GM23338 (cell line): Measurements from ENCODE around the gene MRM2. TPM values are rescaled to one million over a fixed set of nuclear protein-coding genes. Genes with fewer than 3 reads are reported as not detected.

Source experiments
- ATAC-seq: fragments of 200-7000 bp; cut with Tn5 transposase; 3 replicates; pipeline ENCODE4 v1.9.1; 2020
- DNase-seq: peaks from one replicate; pipeline ENCODE4 v3.0.0-alpha.2; 2015; ENCODE audit warnings: low spot score
- H2AFZ ChIP-seq: fragments of 200-600 bp; sonication (generic); 2 replicates; pipeline ENCODE4 v1.8.0; 2016; ENCODE audit warnings: antibody characterized with exemption, mild to moderate bottlenecking, moderate library complexity
- H3F3A ChIP-seq: fragments of 200-600 bp; sonication (generic); replicated peaks from 2 replicates; pipeline ENCODE4 v1.8.0; 2017; ENCODE audit warnings: antibody characterized with exemption, mixed run types, low read depth
- H3K27ac ChIP-seq: fragments of 200-600 bp; sonication (generic); 2 replicates; pipeline ENCODE4 v1.6.1; 2016; ENCODE audit warnings: low read depth
- H3K27me3 ChIP-seq: fragments of 200-600 bp; sonication (generic); 2 replicates; pipeline ENCODE4 v1.8.0; 2016; ENCODE audit warnings: mild to moderate bottlenecking, mixed run types, moderate library complexity; ENCODE audit not compliant: insufficient read depth
- H3K36me3 ChIP-seq: fragments of 200-600 bp; sonication (generic); 2 replicates; pipeline ENCODE4 v1.8.0; 2016; ENCODE audit warnings: mild to moderate bottlenecking; ENCODE audit not compliant: insufficient read depth
- H3K4me1 ChIP-seq: fragments of 200-600 bp; sonication (generic); 2 replicates; pipeline ENCODE4 v1.8.0; 2016; ENCODE audit warnings: mild to moderate bottlenecking, moderate library complexity; ENCODE audit not compliant: insufficient read depth
- H3K4me2 ChIP-seq: fragments of 200-600 bp; sonication (generic); 2 replicates; pipeline ENCODE4 v1.7.1; 2017; ENCODE audit warnings: mixed run types
- H3K4me3 ChIP-seq: fragments of 200-600 bp; sonication (generic); 2 replicates; pipeline ENCODE4 v1.6.1; 2016; ENCODE audit warnings: mixed run types
- H3K79me2 ChIP-seq: fragments of 200-600 bp; sonication (generic); replicated peaks from 2 replicates; pipeline ENCODE4 v1.8.0; 2017; ENCODE audit warnings: mild to moderate bottlenecking; ENCODE audit not compliant: insufficient read depth
- H3K9me2 ChIP-seq: fragments of 200-600 bp; sonication (generic); 2 replicates; pipeline ENCODE4 v1.8.0; 2017; ENCODE audit not compliant: insufficient read depth
- H4K20me1 ChIP-seq: fragments of 200-600 bp; sonication (generic); replicated peaks from 2 replicates; pipeline ENCODE4 v1.8.0; 2017; ENCODE audit warnings: mild to moderate bottlenecking; ENCODE audit not compliant: insufficient read depth
- H3K27ac Mint-ChIP-seq: 2 replicates; pipeline ENCODE4 v1.8.0; 2020; ENCODE audit warnings: inconsistent platforms, mild to moderate bottlenecking, moderate library complexity, mixed read lengths
- H3K27me3 Mint-ChIP-seq: 3 replicates; pipeline ENCODE4 v1.8.0; 2022; ENCODE audit warnings: low read depth, mild to moderate bottlenecking, moderate library complexity, mixed read lengths, inconsistent platforms; ENCODE audit not compliant: insufficient read depth, poor library complexity
- H3K36me3 Mint-ChIP-seq: 3 replicates; pipeline ENCODE4 v1.8.0; 2021; ENCODE audit warnings: low read depth, mild to moderate bottlenecking, inconsistent platforms, moderate library complexity, mixed read lengths
- H3K4me1 Mint-ChIP-seq: 3 replicates; pipeline ENCODE4 v1.8.0; 2020; ENCODE audit warnings: mild to moderate bottlenecking, inconsistent platforms, mixed read lengths
- H3K4me3 Mint-ChIP-seq: 3 replicates; pipeline ENCODE4 v1.8.0; 2021; ENCODE audit warnings: moderate library complexity, mild to moderate bottlenecking, inconsistent platforms, mixed read lengths
- H3K9me3 Mint-ChIP-seq: 3 replicates; pipeline ENCODE4 v1.8.0; 2020; ENCODE audit warnings: moderate library complexity, mild to moderate bottlenecking, inconsistent platforms, mixed read lengths
- CREB1 ChIP-seq: fragments of 250-450 bp; sonication (Bioruptor Pico); IDR thresholded peaks from 2 replicates; pipeline ENCODE4 v1.5.0; 2020; ENCODE audit warnings: low read depth, mild to moderate bottlenecking, moderate library complexity
- CTCF ChIP-seq, 2 experiments: fragments of 200-600 bp in 1 of 2; sonication (generic) in 1 of 2; conservative IDR thresholded peaks; 2 replicates each; pipeline versions ENCODE4 v1.5.1 to v1.6.1; 2016 to 2017; ENCODE audit warnings: antibody characterized with exemption in 2 of 2, low read depth in 2 of 2, mild to moderate bottlenecking in 2 of 2, moderate library complexity in 1 of 2
- ETS1 ChIP-seq: IDR thresholded peaks from 2 replicates; pipeline ENCODE4 v1.6.1; 2016; ENCODE audit warnings: antibody characterized with exemption
- EZH2 ChIP-seq: fragments of 200-600 bp; sonication (generic); IDR thresholded peaks from one replicate; pipeline ENCODE4 v1.8.0; 2017; ENCODE audit warnings: antibody characterized with exemption, mild to moderate bottlenecking, low read depth; ENCODE audit not compliant: unreplicated experiment
- EZH2phosphoT487 ChIP-seq: fragments of 200-600 bp; sonication (generic); IDR thresholded peaks from one replicate; pipeline ENCODE4 v1.8.1; 2018; ENCODE audit warnings: antibody characterized with exemption; ENCODE audit not compliant: unreplicated experiment
- NANOG ChIP-seq: IDR thresholded peaks from 2 replicates; pipeline ENCODE4 v1.6.1; 2016; ENCODE audit warnings: antibody characterized with exemption, borderline replicate concordance
- POLR2AphosphoS5 ChIP-seq: IDR thresholded peaks from 2 replicates; pipeline ENCODE4 v1.6.1; 2016; ENCODE audit warnings: antibody characterized with exemption, low read depth
- REST ChIP-seq: IDR thresholded peaks from one replicate; pipeline ENCODE4 v1.6.1; 2018; ENCODE audit warnings: antibody characterized with exemption; ENCODE audit not compliant: unreplicated experiment
- STAT1 ChIP-seq: IDR thresholded peaks from one replicate; pipeline ENCODE4 v1.6.1; 2016; ENCODE audit warnings: antibody characterized with exemption; ENCODE audit not compliant: unreplicated experiment
- ZNF114 ChIP-seq: fragments of 250-450 bp; sonication (Bioruptor Pico); IDR thresholded peaks from 2 replicates; pipeline ENCODE4 v1.5.0; 2020; ENCODE audit warnings: mild to moderate bottlenecking, moderate library complexity
- ZNF462 ChIP-seq: fragments of 250-450 bp; sonication (Bioruptor Pico); IDR thresholded peaks from 2 replicates; pipeline ENCODE4 v1.5.0; 2020; ENCODE audit warnings: mild to moderate bottlenecking, moderate library complexity
- polyA plus RNA-seq: library from polyadenylated mRNA; unstranded; fragments of >200 nt; fragmentation: Nextera tagmentation; extraction: Ambion mirVana; gene quantifications from 2 replicates; pipeline ENCODE4 v1.2.1, GENCODE V29; 2016
- total RNA-seq: library from RNA; depleted of rRNA; stranded (reverse); fragments of >200 nt; shearing (Covaris generic); gene quantifications from 2 replicates; pipeline ENCODE4 v1.2.3, GENCODE V29; 2014

MRM2 gene
- total and polyA plus RNA-seq, 2 experiments from 2014 or later: 30.0 to 37.8 TPM

- 0 out of 2 replicates have a peak, but pooled peaks cover 6% of the 10 kb centered on the region for H4K20me1 ChIP-seq
- H3K9me3 Mint-ChIP-seq: peaks cover 8% of the 10 kb centered on the region; the same call in 2 of the 3 replicates
- TF ChIP-seq EZH2phosphoT487: no peak
- no peak for TF ChIP-seq REST
- TF ChIP-seq EZH2: no peak
- TF ChIP-seq NANOG: no peak
- no peak for TF ChIP-seq CTCF (conservative IDR thresholded peaks at IDR 0.05; ENCODE audit: low read depth in 2 of 2)
- TF ChIP-seq ZNF462 (CRISPR knock-in tag): no peak
- no peak for TF ChIP-seq POLR2AphosphoS5
- TF ChIP-seq STAT1: no peak
- no peak for TF ChIP-seq ZNF114 (CRISPR knock-in tag)
- no peak for TF ChIP-seq CREB1
- TF ChIP-seq ETS1: no peak
- no peak overlapping the region for H3K27ac Mint-ChIP-seq
- peaks cover 11% of the 10 kb centered on the region for H3K36me3 ChIP-seq
- H3K79me2 ChIP-seq: peaks cover 14% of the 10 kb centered on the region; the same call in 1 of the 2 replicates
- H3K4me2 ChIP-seq: no peak overlapping the region
- no peak overlapping the region for H3K27ac ChIP-seq
- ATAC-seq (no peak), DNase-seq (no peak)
- H3F3A ChIP-seq: no peaks in the 10 kb centered on the region
- no peaks in the 10 kb centered on the region for H3K4me1 Mint-ChIP-seq
- H3K4me3 ChIP-seq: no peak overlapping the region
- H3K9me2 ChIP-seq: no peaks in the 10 kb centered on the region
- H3K4me3 Mint-ChIP-seq: no peak overlapping the region
- H3K27me3 ChIP-seq: no peaks in the 10 kb centered on the region
- no peak overlapping the region for H2AFZ ChIP-seq
- H3K36me3 Mint-ChIP-seq: peaks cover 54% of the 10 kb centered on the region
- no peaks in the 10 kb centered on the region for H3K4me1 ChIP-seq
- peaks cover 9% of the 10 kb centered on the region for H3K27me3 Mint-ChIP-seq
Observed at GRCh38 chr7:2197436-2198155, 44.4 kb downstream of the MRM2 start.
